Measurements from ENCODE around the gene BCAT1. TPM values are rescaled to one million over a fixed set of nuclear protein-coding genes. Genes with fewer than 3 reads are reported as not detected.
"Not testable (repeated sequence)": the region's sequence is repeated elsewhere in the genome, so short reads cannot be mapped to it uniquely, and the experiment has no call there.

BCAT1 gene
- polyA plus RNA-seq, 4 donors, result 45.8 to 60.8 (median 55.3) TPM

DNA sequence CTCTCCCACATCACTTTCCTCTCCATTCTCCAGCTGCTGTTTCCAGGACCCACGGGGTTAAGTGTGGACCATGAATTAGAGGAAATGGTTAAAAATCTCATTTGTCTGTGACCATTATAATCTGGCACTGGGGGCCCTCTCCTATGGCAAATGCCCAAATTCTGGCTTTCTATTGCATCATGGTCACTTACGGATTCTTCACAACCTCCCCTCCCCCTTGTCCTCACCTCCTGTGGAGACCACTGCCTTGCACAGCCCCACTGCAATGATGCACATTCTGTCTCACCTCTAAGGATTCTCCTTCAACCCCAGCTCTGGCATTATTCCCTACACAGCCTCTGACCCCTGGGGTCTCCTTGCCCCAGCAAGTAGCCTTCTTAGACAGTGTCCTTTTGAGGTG is 18.9 kb downstream of the BCAT1 start:
- no peak for DNase-seq (ENCODE audit: low read depth in 4 of 4, low spot score in 3 of 4)

DNA sequence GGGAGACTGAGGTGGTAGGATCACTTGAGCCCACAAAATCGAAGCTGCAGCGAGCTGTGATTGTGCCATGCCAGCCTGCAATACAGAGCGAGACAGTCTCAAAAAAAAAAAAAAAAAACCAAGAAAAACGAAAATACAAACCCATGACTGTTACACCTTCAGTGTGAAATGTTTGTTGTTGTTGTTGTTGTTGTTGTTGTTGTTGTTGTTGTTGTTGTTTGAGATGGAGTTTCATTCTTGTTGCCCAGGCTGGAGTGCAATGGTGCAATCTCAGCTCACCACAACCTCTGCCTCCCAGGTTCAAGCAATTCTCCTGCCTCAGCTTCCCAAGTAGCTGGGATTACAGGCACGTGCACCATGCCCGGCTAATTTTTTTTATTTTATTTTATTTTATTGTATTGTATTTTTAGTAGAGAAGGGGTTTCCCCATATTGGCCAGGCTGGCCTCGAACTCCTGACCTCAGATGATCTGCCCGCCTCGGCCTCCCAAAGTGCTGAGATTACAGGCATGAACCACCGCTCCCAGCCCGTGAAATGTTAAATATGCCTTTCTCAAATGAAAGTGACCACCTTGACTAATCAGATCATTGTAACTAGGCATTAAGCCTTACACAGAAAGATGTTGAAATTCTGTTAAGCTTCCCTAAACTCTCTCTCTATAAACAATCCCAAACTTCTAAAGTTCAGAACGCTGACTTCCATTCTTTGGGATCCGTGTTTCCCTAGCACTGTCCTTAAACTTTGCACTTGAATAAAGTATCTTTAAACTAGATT is 20.2 kb downstream of the BCAT1 start:
- DNase-seq (ENCODE audit: low read depth in 4 of 4, low spot score in 3 of 4), result not testable (repeated sequence)

DNA sequence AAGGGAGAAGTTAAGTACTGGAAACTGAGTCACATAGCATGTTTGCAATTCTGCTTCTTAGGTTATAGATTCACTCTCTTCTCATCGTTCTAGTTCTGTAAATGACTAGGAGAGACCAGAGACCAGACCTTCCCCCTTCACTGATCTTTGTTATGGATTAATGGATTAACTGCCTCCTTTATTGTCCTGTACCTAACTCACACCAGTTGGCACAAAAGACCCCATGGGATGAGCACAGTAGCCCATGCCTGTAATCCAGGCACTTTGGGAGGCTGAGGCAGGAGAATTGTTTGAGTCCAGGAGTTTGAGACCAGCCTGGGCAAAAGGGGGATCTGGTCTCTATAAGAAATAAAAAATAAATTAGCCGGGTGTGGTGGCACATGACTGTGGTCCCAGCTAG is 20.8 kb downstream of the BCAT1 start:
- no peak for DNase-seq (ENCODE audit: low read depth in 4 of 4, low spot score in 3 of 4)

- DNase-seq (ENCODE audit: low read depth in 4 of 4, low spot score in 3 of 4), result not testable (repeated sequence)
Observed at GRCh38 chr12:24926080-24926479, 22.8 kb downstream of the BCAT1 start.

DNA sequence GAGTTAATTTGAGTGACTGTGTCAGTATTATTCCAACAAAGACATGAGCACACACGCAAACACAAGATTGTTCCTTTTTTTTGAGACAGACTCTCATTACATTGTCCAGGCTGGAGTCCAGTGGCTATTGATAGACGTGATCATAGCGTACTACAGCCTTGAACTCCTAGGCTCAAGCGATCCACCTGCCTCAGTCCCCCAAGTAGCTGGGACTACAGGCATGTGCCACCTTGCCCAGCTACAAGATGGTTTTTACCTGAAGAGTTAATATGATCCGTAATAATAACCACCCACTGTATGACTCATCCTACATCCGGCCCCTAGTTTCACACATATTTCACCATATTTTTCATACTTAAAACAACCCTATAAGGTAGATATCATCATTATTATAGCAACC is 26.8 kb downstream of the BCAT1 start:
- DNase-seq (ENCODE audit: low read depth in 4 of 4, low spot score in 3 of 4), result no peak

DNA sequence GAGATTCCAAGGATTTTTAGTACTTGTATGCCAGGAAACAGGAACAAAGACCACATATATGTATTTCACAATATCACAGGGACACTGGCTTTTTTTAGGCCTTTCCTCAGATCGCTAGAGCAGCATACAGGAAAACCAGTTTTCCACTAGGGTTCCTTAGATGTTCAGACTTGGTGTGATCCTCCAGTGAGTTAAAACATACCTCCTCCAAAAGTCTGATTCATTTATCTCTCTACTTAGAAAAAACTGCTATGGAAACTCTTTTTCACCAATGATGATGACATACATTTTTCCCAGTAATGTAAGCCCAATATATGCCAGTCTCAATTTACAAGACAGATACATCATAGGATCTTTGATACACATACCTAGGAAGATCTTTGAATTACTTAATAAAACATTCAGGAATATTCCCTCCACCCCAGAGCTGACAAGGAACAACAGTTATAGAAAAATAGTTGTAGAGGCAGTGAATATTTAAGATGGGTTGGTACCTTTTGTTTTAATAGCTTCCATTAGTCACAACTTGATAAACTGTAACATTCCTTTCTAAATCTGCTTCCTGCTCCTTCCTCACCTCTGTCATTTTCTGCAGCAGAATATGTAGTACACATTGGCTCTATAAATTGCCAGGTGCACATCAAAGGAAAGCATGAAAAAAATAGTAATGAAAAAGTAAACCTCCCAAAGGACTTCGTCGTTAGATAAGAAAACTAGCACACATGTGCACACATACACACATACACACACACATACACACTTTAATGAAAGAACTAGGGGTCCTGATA is 27.5 kb downstream of the BCAT1 start:
- DNase-seq (ENCODE audit: low read depth in 4 of 4, low spot score in 3 of 4), result no peak

GRCh38 chr12:24920141-24920540 is 28.8 kb downstream of the BCAT1 start:
- DNase-seq (ENCODE audit: low read depth in 4 of 4, low spot score in 3 of 4), result no peak

DNA sequence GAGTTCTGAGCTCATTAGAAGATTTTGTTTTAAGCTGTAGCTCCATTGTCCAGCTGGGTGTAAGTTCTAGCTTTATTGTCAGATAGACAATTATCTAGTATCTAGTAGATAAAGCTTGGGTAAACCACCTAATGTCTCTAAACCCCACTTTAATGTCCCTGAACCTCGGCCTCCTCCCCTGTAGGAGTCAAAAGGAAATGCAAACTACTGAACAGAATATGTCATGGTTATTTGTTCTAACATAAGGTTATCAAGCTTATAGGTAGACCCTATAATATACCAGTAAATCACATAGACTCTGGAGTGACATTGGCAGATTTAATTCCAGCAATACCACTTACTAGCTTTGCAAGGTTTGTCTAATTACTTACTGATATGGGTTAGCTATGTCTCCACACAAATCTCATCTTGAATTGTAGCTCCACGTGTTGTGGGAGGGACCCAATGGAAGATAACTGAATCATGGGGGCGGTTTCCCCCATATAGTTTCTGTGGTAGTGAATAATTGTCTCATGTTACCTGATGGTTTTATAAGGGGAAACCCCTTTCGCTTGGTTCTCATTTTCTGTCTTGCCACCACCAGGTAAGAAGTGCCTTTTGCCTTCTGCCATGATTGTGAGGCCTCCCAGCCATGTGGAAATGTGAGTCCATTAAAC is 29.4 kb downstream of the BCAT1 start:
- DNase-seq (ENCODE audit: low read depth in 4 of 4, low spot score in 3 of 4), result no peak

- DNase-seq (ENCODE audit: low read depth in 4 of 4, low spot score in 3 of 4), result no peak
Observed at GRCh38 chr12:24918596-24918995, 30.3 kb downstream of the BCAT1 start.

DNA sequence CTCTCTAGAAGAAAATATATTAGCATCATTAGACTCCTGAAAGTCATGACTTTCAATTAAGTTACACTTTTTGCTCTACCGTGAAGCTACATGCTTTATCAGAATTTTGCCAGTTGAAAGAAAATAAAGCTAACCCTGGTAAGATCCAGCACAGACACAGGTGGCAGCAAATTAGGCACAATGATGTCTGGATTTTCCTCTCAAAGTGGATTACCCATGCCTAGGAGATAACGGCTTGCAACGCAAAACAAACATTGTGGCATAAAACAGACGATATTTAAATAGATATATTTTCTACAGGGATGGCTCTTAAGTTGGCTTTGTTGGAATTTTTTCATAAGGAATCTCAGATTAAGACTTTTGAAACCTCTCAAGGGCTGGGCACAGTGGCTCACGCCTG is 33.4 kb downstream of the BCAT1 start:
- DNase-seq (ENCODE audit: low read depth in 4 of 4, low spot score in 3 of 4), result no peak

GRCh38 chr12:24913953-24914352 is 34.9 kb downstream of the BCAT1 start:
- DNase-seq (ENCODE audit: low read depth in 4 of 4, low spot score in 3 of 4), result no peak

DNA sequence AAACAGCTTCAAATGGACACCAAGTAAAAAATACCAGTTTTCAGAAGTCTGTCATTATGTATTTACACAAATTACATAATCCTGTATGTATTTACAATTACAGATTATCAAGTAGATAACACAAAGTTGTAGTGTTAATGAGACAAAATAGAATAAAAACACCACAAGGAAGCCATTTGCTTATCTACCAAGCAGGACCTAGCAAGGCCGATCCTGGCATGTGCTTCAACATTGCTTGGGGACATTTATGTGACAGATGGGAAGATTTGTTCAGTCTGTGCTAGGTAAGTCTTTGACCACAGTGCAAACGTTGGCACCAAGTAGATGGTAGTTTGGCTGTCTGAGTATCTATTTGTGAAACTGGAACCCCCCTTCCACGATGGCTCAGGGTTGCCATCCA is 35.8 kb downstream of the BCAT1 start:
- no peak for DNase-seq (ENCODE audit: low read depth in 4 of 4, low spot score in 3 of 4)

GRCh38 chr12:24911271-24911791 is 37.6 kb downstream of the BCAT1 start:
- no peak for DNase-seq (ENCODE audit: low read depth in 4 of 4, low spot score in 3 of 4)

DNA sequence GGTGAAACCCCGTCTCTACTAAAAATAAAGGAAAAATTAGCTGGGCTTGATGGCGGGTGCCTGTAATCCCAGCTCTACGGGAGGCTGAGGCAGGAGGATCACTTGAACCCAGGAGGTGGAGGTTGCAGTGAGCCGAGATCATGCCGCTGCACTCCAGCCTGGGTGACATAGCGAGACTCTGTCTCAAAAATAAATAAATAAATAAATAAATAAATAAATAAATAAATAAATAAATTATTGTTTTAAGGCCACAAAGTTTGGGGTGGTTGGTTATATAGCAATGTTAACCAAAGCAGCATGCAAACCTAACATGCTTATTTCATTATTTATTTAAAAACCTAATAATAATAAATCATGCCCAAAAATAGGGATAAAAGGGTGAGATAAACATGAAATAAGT is 38.7 kb downstream of the BCAT1 start:
- not testable (repeated sequence) for DNase-seq (ENCODE audit: low read depth in 4 of 4, low spot score in 3 of 4)

GRCh38 chr12:24909667-24910066 is 39.2 kb downstream of the BCAT1 start:
- no peak for DNase-seq (ENCODE audit: low read depth in 4 of 4, low spot score in 3 of 4)

DNA sequence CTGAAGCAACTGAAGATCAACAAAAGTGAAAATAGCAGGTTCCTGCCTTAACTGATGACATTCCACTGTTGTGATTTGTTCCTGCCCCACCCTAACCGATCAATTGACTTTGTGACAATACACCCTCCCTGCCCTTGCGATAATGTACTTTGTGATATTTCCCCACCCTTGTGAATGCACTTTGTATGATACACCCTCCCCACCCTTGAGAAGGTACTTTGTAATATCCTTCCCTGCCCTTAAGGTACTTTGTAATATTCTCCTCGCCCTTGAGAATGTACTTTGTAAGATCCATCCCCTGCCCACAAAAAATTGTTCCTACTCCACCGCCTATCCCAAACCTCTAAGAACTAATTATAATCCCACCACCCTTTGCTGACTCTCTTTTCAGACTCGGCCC is 41.4 kb downstream of the BCAT1 start:
- no peak for DNase-seq (ENCODE audit: low read depth in 4 of 4, low spot score in 3 of 4)

DNA sequence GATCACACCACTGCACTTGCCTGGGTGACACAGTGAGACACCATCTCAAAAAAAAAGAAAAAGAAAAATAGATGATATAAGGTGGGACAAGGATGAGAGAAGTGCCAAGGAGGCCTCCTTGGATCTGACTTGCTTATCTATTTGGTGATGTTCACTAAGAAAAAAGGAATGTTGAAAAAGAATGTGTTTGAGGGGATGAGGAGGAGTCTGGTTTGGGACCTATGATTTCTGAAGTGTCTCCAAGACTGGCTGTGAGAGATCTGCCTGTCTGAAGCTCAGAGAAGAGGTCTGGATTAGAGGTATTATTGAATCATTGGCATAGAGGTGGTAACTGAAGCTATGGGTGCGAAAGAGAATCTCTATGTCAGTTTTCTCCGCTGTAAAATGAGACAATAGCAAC is 42.8 kb downstream of the BCAT1 start:
- no peak for DNase-seq (ENCODE audit: low read depth in 4 of 4, low spot score in 3 of 4)

DNA sequence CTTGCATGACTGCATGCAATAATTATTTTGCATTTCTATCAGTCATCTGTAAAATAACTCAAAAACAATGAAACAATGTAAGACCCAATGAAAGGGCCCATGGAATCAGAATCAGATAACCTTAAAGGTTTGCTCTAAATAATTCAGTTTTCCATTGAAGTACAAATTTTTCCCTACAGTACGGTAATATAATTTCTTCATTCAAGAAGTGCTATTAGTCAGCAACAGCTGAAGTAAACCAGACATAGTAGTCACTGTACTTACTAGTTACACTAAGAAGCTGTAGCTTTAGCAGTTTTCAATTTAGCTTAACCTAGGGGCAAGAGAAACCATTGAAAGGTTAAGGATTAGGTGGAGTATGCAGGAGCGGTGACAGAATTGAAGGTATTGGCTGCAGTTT is 43.5 kb downstream of the BCAT1 start:
- DNase-seq (ENCODE audit: low read depth in 4 of 4, low spot score in 3 of 4), result no peak

GRCh38 chr12:24904871-24905270 is 44.0 kb downstream of the BCAT1 start:
- no peak for DNase-seq (ENCODE audit: low read depth in 4 of 4, low spot score in 3 of 4)

DNA sequence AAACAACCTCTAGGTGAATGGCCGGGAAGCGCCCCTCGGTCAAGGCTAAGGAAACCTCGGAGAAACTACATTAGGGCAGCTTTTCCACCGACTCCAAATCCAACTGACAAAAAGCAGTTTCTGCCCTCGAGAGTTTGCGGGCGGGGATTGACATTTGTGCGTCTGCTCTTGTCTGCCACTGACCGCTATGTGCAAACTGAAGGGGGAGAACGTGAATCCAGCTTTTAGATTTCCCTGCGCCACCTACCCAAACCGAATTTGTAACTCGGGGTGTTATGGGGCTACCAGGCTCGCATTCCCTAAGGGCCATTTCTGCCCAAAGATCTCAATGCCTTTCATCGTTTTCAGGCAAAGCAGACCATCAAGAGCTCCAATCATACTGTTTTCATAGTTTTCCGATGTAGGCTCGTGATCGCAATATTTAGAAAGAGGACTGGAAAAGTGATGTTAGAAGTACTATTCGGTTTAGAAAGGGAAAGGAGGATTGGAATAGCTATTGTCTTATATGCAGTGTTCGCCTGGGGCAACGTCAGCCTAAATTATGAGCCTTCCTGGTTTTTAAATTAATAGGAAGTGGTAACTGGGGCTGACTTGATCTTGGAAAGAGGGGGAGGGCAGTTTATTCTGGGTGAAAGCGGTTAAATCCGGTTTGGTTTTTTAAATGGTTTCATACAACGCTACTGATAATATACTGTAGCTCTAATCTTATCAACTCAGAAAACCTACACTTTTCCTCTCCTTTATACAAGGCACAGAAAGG is 45.4 kb downstream of the BCAT1 start:
- peak in 1 of 4 donors; percentile 10 for DNase-seq (ENCODE audit: low read depth in 4 of 4, low spot score in 3 of 4)
